Stimulated activated CD4-positive, alpha-beta T cell treated with anti-CD3 and anti-CD28 coated beads, Interleukin-12 subunit alpha, Interleukin-12 subunit beta, amount 100 ng/mL, for 4 hours (primary cell): ENCODE results near the gene PLXNB1.

Experiments
- DNase-seq: peaks from one replicate; pipeline ENCODE4 v3.0.0-alpha.2; 2020

PLXNB1 gene

GRCh38 chr3:48416546-48416945 is 13.3 kb downstream of the PLXNB1 start:
- no peak for DNase-seq

- DNase-seq = no peak
Measured at GRCh38 chr3:48416091-48416505, 13.8 kb downstream of the PLXNB1 start.

GRCh38 chr3:48415251-48415953 is 14.5 kb downstream of the PLXNB1 start:
- DNase-seq = no peak

- no peak for DNase-seq
Measured at GRCh38 chr3:48414376-48415250, 15.3 kb downstream of the PLXNB1 start.

GRCh38 chr3:48413611-48414010 is 16.3 kb downstream of the PLXNB1 start:
- no peak for DNase-seq

GRCh38 chr3:48413086-48413485 is 16.8 kb downstream of the PLXNB1 start:
- DNase-seq = no peak

GRCh38 chr3:48412375-48413001 is 17.4 kb downstream of the PLXNB1 start:
- no peak for DNase-seq

- DNase-seq = no peak
Measured at GRCh38 chr3:48411606-48412374, 18.1 kb downstream of the PLXNB1 start.

- DNase-seq = no peak
Measured at GRCh38 chr3:48411041-48411588, 18.8 kb downstream of the PLXNB1 start.

- no peak for DNase-seq
Measured at GRCh38 chr3:48410205-48411040, 19.5 kb downstream of the PLXNB1 start.

- no peak for DNase-seq
Measured at GRCh38 chr3:48409291-48410201, 20.3 kb downstream of the PLXNB1 start.

GRCh38 chr3:48408823-48409281 is 21.0 kb downstream of the PLXNB1 start:
- DNase-seq = no peak

- DNase-seq = no peak
Measured at GRCh38 chr3:48407542-48408099, 22.3 kb downstream of the PLXNB1 start.

GRCh38 chr3:48406443-48407431 is 23.1 kb downstream of the PLXNB1 start:
- no peak for DNase-seq

GRCh38 chr3:48405971-48406370 is 23.9 kb downstream of the PLXNB1 start:
- DNase-seq = no peak

- no peak for DNase-seq
Measured at GRCh38 chr3:48405343-48405881, 24.5 kb downstream of the PLXNB1 start.

- DNase-seq = no peak
Measured at GRCh38 chr3:48404440-48405342, 25.2 kb downstream of the PLXNB1 start.
